GM23338 (cell line): ENCODE results near the gene TMPRSS3. TPM values are rescaled to one million over a fixed set of nuclear protein-coding genes. Genes with fewer than 3 reads are reported as not detected.

Experiments used
- ATAC-seq: fragments of 200-7000 bp; cut with Tn5 transposase; 3 replicates; pipeline ENCODE4 v1.9.1; 2020
- DNase-seq: peaks from one replicate; pipeline ENCODE4 v3.0.0-alpha.2; 2015; ENCODE audit warnings: low spot score
- H2AFZ ChIP-seq: fragments of 200-600 bp; sonication (generic); 2 replicates; pipeline ENCODE4 v1.8.0; 2016; ENCODE audit warnings: antibody characterized with exemption, mild to moderate bottlenecking, moderate library complexity
- H3F3A ChIP-seq: fragments of 200-600 bp; sonication (generic); replicated peaks from 2 replicates; pipeline ENCODE4 v1.8.0; 2017; ENCODE audit warnings: antibody characterized with exemption, mixed run types, low read depth
- H3K27ac ChIP-seq: fragments of 200-600 bp; sonication (generic); 2 replicates; pipeline ENCODE4 v1.6.1; 2016; ENCODE audit warnings: low read depth
- H3K27me3 ChIP-seq: fragments of 200-600 bp; sonication (generic); 2 replicates; pipeline ENCODE4 v1.8.0; 2016; ENCODE audit warnings: mild to moderate bottlenecking, mixed run types, moderate library complexity; ENCODE audit not compliant: insufficient read depth
- H3K36me3 ChIP-seq: fragments of 200-600 bp; sonication (generic); 2 replicates; pipeline ENCODE4 v1.8.0; 2016; ENCODE audit warnings: mild to moderate bottlenecking; ENCODE audit not compliant: insufficient read depth
- H3K4me1 ChIP-seq: fragments of 200-600 bp; sonication (generic); 2 replicates; pipeline ENCODE4 v1.8.0; 2016; ENCODE audit warnings: mild to moderate bottlenecking, moderate library complexity; ENCODE audit not compliant: insufficient read depth
- H3K4me2 ChIP-seq: fragments of 200-600 bp; sonication (generic); 2 replicates; pipeline ENCODE4 v1.7.1; 2017; ENCODE audit warnings: mixed run types
- H3K4me3 ChIP-seq: fragments of 200-600 bp; sonication (generic); 2 replicates; pipeline ENCODE4 v1.6.1; 2016; ENCODE audit warnings: mixed run types
- H3K79me2 ChIP-seq: fragments of 200-600 bp; sonication (generic); replicated peaks from 2 replicates; pipeline ENCODE4 v1.8.0; 2017; ENCODE audit warnings: mild to moderate bottlenecking; ENCODE audit not compliant: insufficient read depth
- H3K9me2 ChIP-seq: fragments of 200-600 bp; sonication (generic); 2 replicates; pipeline ENCODE4 v1.8.0; 2017; ENCODE audit not compliant: insufficient read depth
- H4K20me1 ChIP-seq: fragments of 200-600 bp; sonication (generic); replicated peaks from 2 replicates; pipeline ENCODE4 v1.8.0; 2017; ENCODE audit warnings: mild to moderate bottlenecking; ENCODE audit not compliant: insufficient read depth
- H3K27ac Mint-ChIP-seq: 2 replicates; pipeline ENCODE4 v1.8.0; 2020; ENCODE audit warnings: inconsistent platforms, mild to moderate bottlenecking, moderate library complexity, mixed read lengths
- H3K27me3 Mint-ChIP-seq: 3 replicates; pipeline ENCODE4 v1.8.0; 2022; ENCODE audit warnings: low read depth, mild to moderate bottlenecking, moderate library complexity, mixed read lengths, inconsistent platforms; ENCODE audit not compliant: insufficient read depth, poor library complexity
- H3K36me3 Mint-ChIP-seq: 3 replicates; pipeline ENCODE4 v1.8.0; 2021; ENCODE audit warnings: low read depth, mild to moderate bottlenecking, inconsistent platforms, moderate library complexity, mixed read lengths
- H3K4me1 Mint-ChIP-seq: 3 replicates; pipeline ENCODE4 v1.8.0; 2020; ENCODE audit warnings: mild to moderate bottlenecking, inconsistent platforms, mixed read lengths
- H3K4me3 Mint-ChIP-seq: 3 replicates; pipeline ENCODE4 v1.8.0; 2021; ENCODE audit warnings: moderate library complexity, mild to moderate bottlenecking, inconsistent platforms, mixed read lengths
- H3K9me3 Mint-ChIP-seq: 3 replicates; pipeline ENCODE4 v1.8.0; 2020; ENCODE audit warnings: moderate library complexity, mild to moderate bottlenecking, inconsistent platforms, mixed read lengths
- CREB1 ChIP-seq: fragments of 250-450 bp; sonication (Bioruptor Pico); IDR thresholded peaks from 2 replicates; pipeline ENCODE4 v1.5.0; 2020; ENCODE audit warnings: low read depth, mild to moderate bottlenecking, moderate library complexity
- ETS1 ChIP-seq: IDR thresholded peaks from 2 replicates; pipeline ENCODE4 v1.6.1; 2016; ENCODE audit warnings: antibody characterized with exemption
- EZH2 ChIP-seq: fragments of 200-600 bp; sonication (generic); IDR thresholded peaks from one replicate; pipeline ENCODE4 v1.8.0; 2017; ENCODE audit warnings: antibody characterized with exemption, mild to moderate bottlenecking, low read depth; ENCODE audit not compliant: unreplicated experiment
- EZH2phosphoT487 ChIP-seq: fragments of 200-600 bp; sonication (generic); IDR thresholded peaks from one replicate; pipeline ENCODE4 v1.8.1; 2018; ENCODE audit warnings: antibody characterized with exemption; ENCODE audit not compliant: unreplicated experiment
- JUNB ChIP-seq: IDR thresholded peaks from one replicate; pipeline ENCODE4 v1.6.1; 2016; ENCODE audit warnings: antibody characterized with exemption; ENCODE audit not compliant: unreplicated experiment
- NANOG ChIP-seq: IDR thresholded peaks from 2 replicates; pipeline ENCODE4 v1.6.1; 2016; ENCODE audit warnings: antibody characterized with exemption, borderline replicate concordance
- POLR2AphosphoS5 ChIP-seq: IDR thresholded peaks from 2 replicates; pipeline ENCODE4 v1.6.1; 2016; ENCODE audit warnings: antibody characterized with exemption, low read depth
- STAT1 ChIP-seq: IDR thresholded peaks from one replicate; pipeline ENCODE4 v1.6.1; 2016; ENCODE audit warnings: antibody characterized with exemption; ENCODE audit not compliant: unreplicated experiment
- ZNF114 ChIP-seq: fragments of 250-450 bp; sonication (Bioruptor Pico); IDR thresholded peaks from 2 replicates; pipeline ENCODE4 v1.5.0; 2020; ENCODE audit warnings: mild to moderate bottlenecking, moderate library complexity
- ZNF331 ChIP-seq: fragments of 250-450 bp; sonication (Bioruptor Pico); IDR thresholded peaks from 2 replicates; pipeline ENCODE4 v1.5.0; 2020; ENCODE audit warnings: low read depth, mild to moderate bottlenecking, moderate library complexity
- ZNF462 ChIP-seq: fragments of 250-450 bp; sonication (Bioruptor Pico); IDR thresholded peaks from 2 replicates; pipeline ENCODE4 v1.5.0; 2020; ENCODE audit warnings: mild to moderate bottlenecking, moderate library complexity
- polyA plus RNA-seq: library from polyadenylated mRNA; unstranded; fragments of >200 nt; fragmentation: Nextera tagmentation; extraction: Ambion mirVana; gene quantifications from 2 replicates; pipeline ENCODE4 v1.2.1, GENCODE V29; 2016
- total RNA-seq: library from RNA; depleted of rRNA; stranded (reverse); fragments of >200 nt; shearing (Covaris generic); gene quantifications from 2 replicates; pipeline ENCODE4 v1.2.3, GENCODE V29; 2014
- TF ChIP-seq, protein P1 (sequence below), 2 experiments: fragments of 200-600 bp in 1 of 2; sonication (generic) in 1 of 2; conservative IDR thresholded peaks; 2 replicates each; pipeline versions ENCODE4 v1.5.1 to v1.6.1; 2016 to 2017; ENCODE audit warnings: antibody characterized with exemption in 2 of 2, low read depth in 2 of 2, mild to moderate bottlenecking in 2 of 2, moderate library complexity in 1 of 2
- TF ChIP-seq, protein P2 (sequence below): IDR thresholded peaks from one replicate; pipeline ENCODE4 v1.6.1; 2018; ENCODE audit warnings: antibody characterized with exemption; ENCODE audit not compliant: unreplicated experiment

TMPRSS3 gene
- total and polyA plus RNA-seq, 2 experiments from 2014 or later, result 0.17 TPM; not detected in 1

DNA sequence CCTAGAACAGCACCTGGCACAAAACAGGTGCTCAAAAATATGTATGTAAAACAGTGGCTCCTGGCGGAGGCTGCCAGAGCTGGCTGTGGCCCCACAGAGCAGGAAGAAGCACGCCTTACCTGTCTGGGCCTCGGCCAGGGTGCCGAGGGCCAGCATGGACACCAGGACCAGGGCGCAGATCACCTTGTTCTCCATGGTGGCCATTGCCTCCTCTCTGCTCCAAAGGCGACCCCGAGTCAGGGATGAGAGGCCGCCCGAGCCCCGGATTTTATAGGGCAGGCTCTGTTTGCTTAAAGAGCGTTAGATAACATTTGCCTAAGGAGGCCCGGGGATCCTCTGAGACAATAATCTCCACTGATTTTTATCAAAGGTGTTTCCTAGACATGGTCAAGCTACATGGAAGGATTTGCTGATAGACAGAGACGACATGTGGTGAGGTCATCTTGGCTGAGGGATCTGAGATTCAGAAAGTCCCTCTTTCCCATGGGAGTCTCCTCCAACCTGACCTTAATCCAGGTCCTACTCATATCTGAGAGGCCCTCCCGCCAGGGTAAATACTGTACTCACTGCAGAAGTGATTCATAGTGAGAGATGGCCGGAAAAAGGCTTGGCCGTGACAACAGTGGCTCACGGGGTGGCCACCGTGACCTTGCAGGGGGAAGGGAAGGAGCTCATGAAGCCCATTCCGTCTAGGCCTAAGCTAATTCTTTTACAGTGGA lies 29.4 kb downstream of the TMPRSS3 start, which contains the start of gene TFF1:
Gene TFF1, minus strand, starts transcription at position 244 of the 719 bp plus-strand sequence. Its CDS starts 40 bp downstream, at position 204.
- no peak within 1 kb of the TSS for H3K27ac Mint-ChIP-seq
- no peak within 1 kb of the TSS for H3K4me3 ChIP-seq
- no peak within 1 kb of the TSS for H3K4me3 Mint-ChIP-seq
- H3K4me1 ChIP-seq, result no peaks in the 10 kb centered on the region
- no peaks in the 10 kb centered on the region for H3K36me3 Mint-ChIP-seq
- no peaks in the 10 kb centered on the region for H3K27me3 ChIP-seq
- no peaks in the 10 kb centered on the region for H3K36me3 ChIP-seq
- H3K79me2 ChIP-seq, result no peaks in the 10 kb centered on the region
- H4K20me1 ChIP-seq, result no peaks in the 10 kb centered on the region
- H3K27ac ChIP-seq, result no peak within 1 kb of the TSS
- peaks cover 7% of the 10 kb centered on the region for H3K27me3 Mint-ChIP-seq
- H3K4me2 ChIP-seq, result no peak within 1 kb of the TSS
- ATAC-seq, result no peak
- no peaks in the 10 kb centered on the region for H3K9me2 ChIP-seq
- no peak for DNase-seq
- H3F3A ChIP-seq, result no peaks in the 10 kb centered on the region
- no peak for TF ChIP-seq NANOG
- TF ChIP-seq POLR2AphosphoS5, result no peak
- TF ChIP-seq ZNF331, result no peak
- no peak for TF ChIP-seq ETS1
- TF ChIP-seq CREB1, result no peak
- TF ChIP-seq, protein P1, sequence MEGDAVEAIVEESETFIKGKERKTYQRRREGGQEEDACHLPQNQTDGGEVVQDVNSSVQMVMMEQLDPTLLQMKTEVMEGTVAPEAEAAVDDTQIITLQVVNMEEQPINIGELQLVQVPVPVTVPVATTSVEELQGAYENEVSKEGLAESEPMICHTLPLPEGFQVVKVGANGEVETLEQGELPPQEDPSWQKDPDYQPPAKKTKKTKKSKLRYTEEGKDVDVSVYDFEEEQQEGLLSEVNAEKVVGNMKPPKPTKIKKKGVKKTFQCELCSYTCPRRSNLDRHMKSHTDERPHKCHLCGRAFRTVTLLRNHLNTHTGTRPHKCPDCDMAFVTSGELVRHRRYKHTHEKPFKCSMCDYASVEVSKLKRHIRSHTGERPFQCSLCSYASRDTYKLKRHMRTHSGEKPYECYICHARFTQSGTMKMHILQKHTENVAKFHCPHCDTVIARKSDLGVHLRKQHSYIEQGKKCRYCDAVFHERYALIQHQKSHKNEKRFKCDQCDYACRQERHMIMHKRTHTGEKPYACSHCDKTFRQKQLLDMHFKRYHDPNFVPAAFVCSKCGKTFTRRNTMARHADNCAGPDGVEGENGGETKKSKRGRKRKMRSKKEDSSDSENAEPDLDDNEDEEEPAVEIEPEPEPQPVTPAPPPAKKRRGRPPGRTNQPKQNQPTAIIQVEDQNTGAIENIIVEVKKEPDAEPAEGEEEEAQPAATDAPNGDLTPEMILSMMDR (conservative IDR thresholded peaks at IDR 0.05; ENCODE audit: low read depth in 2 of 2), result no peak
- no peak for TF ChIP-seq EZH2
- no peak for TF ChIP-seq ZNF114 (CRISPR knock-in tag)
- TF ChIP-seq, protein P2, sequence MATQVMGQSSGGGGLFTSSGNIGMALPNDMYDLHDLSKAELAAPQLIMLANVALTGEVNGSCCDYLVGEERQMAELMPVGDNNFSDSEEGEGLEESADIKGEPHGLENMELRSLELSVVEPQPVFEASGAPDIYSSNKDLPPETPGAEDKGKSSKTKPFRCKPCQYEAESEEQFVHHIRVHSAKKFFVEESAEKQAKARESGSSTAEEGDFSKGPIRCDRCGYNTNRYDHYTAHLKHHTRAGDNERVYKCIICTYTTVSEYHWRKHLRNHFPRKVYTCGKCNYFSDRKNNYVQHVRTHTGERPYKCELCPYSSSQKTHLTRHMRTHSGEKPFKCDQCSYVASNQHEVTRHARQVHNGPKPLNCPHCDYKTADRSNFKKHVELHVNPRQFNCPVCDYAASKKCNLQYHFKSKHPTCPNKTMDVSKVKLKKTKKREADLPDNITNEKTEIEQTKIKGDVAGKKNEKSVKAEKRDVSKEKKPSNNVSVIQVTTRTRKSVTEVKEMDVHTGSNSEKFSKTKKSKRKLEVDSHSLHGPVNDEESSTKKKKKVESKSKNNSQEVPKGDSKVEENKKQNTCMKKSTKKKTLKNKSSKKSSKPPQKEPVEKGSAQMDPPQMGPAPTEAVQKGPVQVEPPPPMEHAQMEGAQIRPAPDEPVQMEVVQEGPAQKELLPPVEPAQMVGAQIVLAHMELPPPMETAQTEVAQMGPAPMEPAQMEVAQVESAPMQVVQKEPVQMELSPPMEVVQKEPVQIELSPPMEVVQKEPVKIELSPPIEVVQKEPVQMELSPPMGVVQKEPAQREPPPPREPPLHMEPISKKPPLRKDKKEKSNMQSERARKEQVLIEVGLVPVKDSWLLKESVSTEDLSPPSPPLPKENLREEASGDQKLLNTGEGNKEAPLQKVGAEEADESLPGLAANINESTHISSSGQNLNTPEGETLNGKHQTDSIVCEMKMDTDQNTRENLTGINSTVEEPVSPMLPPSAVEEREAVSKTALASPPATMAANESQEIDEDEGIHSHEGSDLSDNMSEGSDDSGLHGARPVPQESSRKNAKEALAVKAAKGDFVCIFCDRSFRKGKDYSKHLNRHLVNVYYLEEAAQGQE, result no peak
- no peak for TF ChIP-seq EZH2phosphoT487
- TF ChIP-seq ZNF462 (CRISPR knock-in tag), result no peak
- TF ChIP-seq JUNB, result no peak
- no peak for TF ChIP-seq STAT1
- no peaks in the 10 kb centered on the region for H3K9me3 Mint-ChIP-seq
- H2AFZ ChIP-seq, result no peak within 1 kb of the TSS
- H3K4me1 Mint-ChIP-seq, result peaks cover 11% of the 10 kb centered on the region
